WTC11 (cell line): ENCODE data around the gene KLHL29. TPM values are rescaled to one million over a fixed set of nuclear protein-coding genes. Genes with fewer than 3 reads are reported as not detected.

ENCODE experiments used
- ATAC-seq: fragments of 200-7000 bp; cut with Tn5 transposase; 2 replicates; pipeline ENCODE4 v1.10.0; 2021; ENCODE audit warnings: mild to moderate bottlenecking, moderate library complexity
- CTCF ChIA-PET: fragments of 300-600 bp; sonication (Branson Sonifier 250); formaldehyde crosslinking; loops from one replicate; lab custom pipeline; 2021; ENCODE audit warnings: antibody characterized with exemption; lab: Charles Lee
- POLR2A ChIA-PET: fragments of 350-600 bp; sonication (Branson Sonifier 250); formaldehyde crosslinking; loops from one replicate; lab custom pipeline; 2021; ENCODE audit warnings: antibody characterized with exemption; lab: Charles Lee
- DNase-seq: peaks from one replicate; pipeline ENCODE4 v3.0.0; 2021; ENCODE audit warnings: low spot score
- H3K27ac Mint-ChIP-seq: 2 replicates; pipeline ENCODE4 v1.8.0; 2021; ENCODE audit warnings: mixed read lengths
- H3K27me3 Mint-ChIP-seq: 2 replicates; pipeline ENCODE4 v1.8.0; 2021; ENCODE audit warnings: low read depth, mild to moderate bottlenecking, moderate library complexity, mixed read lengths
- H3K36me3 Mint-ChIP-seq: 2 replicates; pipeline ENCODE4 v1.8.0; 2021; ENCODE audit warnings: mixed read lengths
- H3K4me1 Mint-ChIP-seq: 2 replicates; pipeline ENCODE4 v1.8.0; 2022; ENCODE audit warnings: mixed read lengths
- H3K4me3 Mint-ChIP-seq: 2 replicates; pipeline ENCODE4 v1.8.0; 2021; ENCODE audit warnings: mild to moderate bottlenecking, moderate library complexity, mixed read lengths
- H3K9me3 Mint-ChIP-seq: 2 replicates; pipeline ENCODE4 v1.8.0; 2021; ENCODE audit warnings: mixed read lengths
- AR ChIP-seq: fragments of 250-450 bp; sonication (Bioruptor Pico); IDR thresholded peaks from 2 replicates; pipeline ENCODE4 v1.9.0; 2021; ENCODE audit warnings: mild to moderate bottlenecking
- ATF1 ChIP-seq: sonication (generic); formaldehyde crosslinking; IDR thresholded peaks from 2 replicates; pipeline ENCODE4 v1.8.1; 2023; ENCODE audit warnings: mild to moderate bottlenecking, moderate library complexity, missing genetic modification reagents
- CBFB ChIP-seq: sonication (generic); formaldehyde crosslinking; IDR thresholded peaks from 2 replicates; pipeline ENCODE4 v1.8.1; 2022; ENCODE audit warnings: mild to moderate bottlenecking, low read depth, missing genetic modification reagents
- E2F5 ChIP-seq: sonication (generic); formaldehyde crosslinking; IDR thresholded peaks from 2 replicates; pipeline ENCODE4 v1.8.1; 2022; ENCODE audit warnings: mild to moderate bottlenecking, moderate library complexity, missing genetic modification reagents
- ERG ChIP-seq: fragments of 250-450 bp; sonication (Bioruptor Pico); IDR thresholded peaks from 2 replicates; pipeline ENCODE4 v1.8.0; 2021; ENCODE audit warnings: mild to moderate bottlenecking
- ESRRA ChIP-seq: sonication (generic); formaldehyde crosslinking; IDR thresholded peaks from 2 replicates; pipeline ENCODE4 v1.8.1; 2022; ENCODE audit warnings: mild to moderate bottlenecking, missing genetic modification reagents, borderline replicate concordance
- FOXK1 ChIP-seq: sonication (generic); formaldehyde crosslinking; IDR thresholded peaks from 2 replicates; pipeline ENCODE4 v1.8.0; 2022; ENCODE audit warnings: mild to moderate bottlenecking, moderate library complexity, missing genetic modification reagents
- JUN ChIP-seq: sonication (generic); formaldehyde crosslinking; IDR thresholded peaks from 2 replicates; pipeline ENCODE4 v1.8.0; 2023; ENCODE audit warnings: mild to moderate bottlenecking, missing genetic modification reagents
- MYBL2 ChIP-seq: sonication (generic); formaldehyde crosslinking; IDR thresholded peaks from 2 replicates; pipeline ENCODE4 v1.8.1; 2023; ENCODE audit warnings: mild to moderate bottlenecking, moderate library complexity, missing genetic modification reagents
- NFATC4 ChIP-seq: fragments of 250-450 bp; sonication (Bioruptor Pico); IDR thresholded peaks from 2 replicates; pipeline ENCODE4 v1.9.0; 2021; ENCODE audit warnings: mild to moderate bottlenecking
- OVOL2 ChIP-seq: fragments of 250-450 bp; sonication (Bioruptor Pico); IDR thresholded peaks from 2 replicates; pipeline ENCODE4 v1.9.0; 2021; ENCODE audit warnings: mild to moderate bottlenecking, borderline replicate concordance
- SMAD3 ChIP-seq: sonication (generic); formaldehyde crosslinking; IDR thresholded peaks from 2 replicates; pipeline ENCODE4 v1.8.0; 2022; ENCODE audit warnings: missing genetic modification reagents, mild to moderate bottlenecking, borderline replicate concordance
- SOX15 ChIP-seq: fragments of 250-450 bp; sonication (Bioruptor Pico); IDR thresholded peaks from 2 replicates; pipeline ENCODE4 v1.9.0; 2021; ENCODE audit warnings: mild to moderate bottlenecking
- TCF7 ChIP-seq: sonication (generic); formaldehyde crosslinking; IDR thresholded peaks from 2 replicates; pipeline ENCODE4 v1.8.0; 2022; ENCODE audit warnings: mild to moderate bottlenecking, low read depth, missing genetic modification reagents, moderate library complexity
- TP53 ChIP-seq: sonication (generic); formaldehyde crosslinking; IDR thresholded peaks from 2 replicates; pipeline ENCODE4 v1.8.1; 2023; ENCODE audit warnings: mild to moderate bottlenecking, missing genetic modification reagents
- ZNF219 ChIP-seq: sonication (generic); formaldehyde crosslinking; IDR thresholded peaks from 2 replicates; pipeline ENCODE4 v1.8.0; 2023; ENCODE audit warnings: missing genetic modification reagents, mild to moderate bottlenecking, borderline replicate concordance
- total RNA-seq: library from RNA; stranded (reverse); gene quantifications from 3 replicates; pipeline ENCODE4 v1.2.3, GENCODE V29; 2021
- TF ChIP-seq, protein P1 (sequence below): sonication (generic); formaldehyde crosslinking; conservative IDR thresholded peaks from 2 replicates; pipeline ENCODE4 v1.8.1; 2022; ENCODE audit warnings: mild to moderate bottlenecking, missing genetic modification reagents
- TF ChIP-seq, protein P2 (sequence below): sonication (generic); formaldehyde crosslinking; IDR thresholded peaks from 2 replicates; pipeline ENCODE4 v1.8.1; 2022; ENCODE audit warnings: missing genetic modification reagents, borderline replicate concordance
- TF ChIP-seq, protein P3 (sequence below): fragments of 250-450 bp; sonication (Bioruptor Pico); IDR thresholded peaks from 2 replicates; pipeline ENCODE4 v1.9.0; 2021; ENCODE audit warnings: mild to moderate bottlenecking
- TF ChIP-seq, protein P4 (sequence below): sonication (generic); formaldehyde crosslinking; conservative IDR thresholded peaks from 2 replicates; pipeline ENCODE4 v1.8.1; 2023; ENCODE audit warnings: mild to moderate bottlenecking, low read depth, missing genetic modification reagents, moderate library complexity

KLHL29 gene
- total RNA-seq, 1 experiment from 2014 or later, result 7.1 TPM

DNA sequence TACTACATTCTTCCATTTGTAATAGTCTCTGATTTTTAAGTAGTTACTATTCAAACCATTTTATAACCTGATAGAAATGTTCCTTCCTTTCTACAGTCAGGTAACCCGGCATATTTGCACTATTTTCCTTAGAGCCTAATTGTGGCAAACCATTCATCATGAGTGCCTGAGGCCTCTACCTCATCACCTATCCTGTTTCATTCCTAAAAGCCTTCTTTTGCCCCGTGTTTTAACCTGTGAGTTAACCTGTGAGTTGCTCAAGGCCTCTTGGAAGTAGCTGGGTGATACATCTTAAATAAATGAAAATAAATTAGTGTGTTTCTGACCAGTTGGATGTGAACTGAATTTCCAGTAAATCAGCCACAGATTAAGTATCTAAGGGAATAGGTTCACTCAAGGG is 6.5 kb upstream of the KLHL29 start:
- TF ChIP-seq NFATC4 (CRISPR knock-in tag), result no peak
- TF ChIP-seq OVOL2 (CRISPR knock-in tag), result no peak
- no peak for TF ChIP-seq SMAD3 (CRISPR knock-in tag)
- no peak for TF ChIP-seq MYBL2
- no peak for TF ChIP-seq TP53 (CRISPR knock-in tag)
- TF ChIP-seq AR, result no peak
- TF ChIP-seq SOX15, result no peak
- TF ChIP-seq, protein P1, sequence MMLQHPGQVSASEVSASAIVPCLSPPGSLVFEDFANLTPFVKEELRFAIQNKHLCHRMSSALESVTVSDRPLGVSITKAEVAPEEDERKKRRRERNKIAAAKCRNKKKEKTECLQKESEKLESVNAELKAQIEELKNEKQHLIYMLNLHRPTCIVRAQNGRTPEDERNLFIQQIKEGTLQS (CRISPR knock-in tag), result no peak
- no peak for TF ChIP-seq ESRRA
- TF ChIP-seq ZNF219 (CRISPR knock-in tag), result no peak
- TF ChIP-seq, protein P2, sequence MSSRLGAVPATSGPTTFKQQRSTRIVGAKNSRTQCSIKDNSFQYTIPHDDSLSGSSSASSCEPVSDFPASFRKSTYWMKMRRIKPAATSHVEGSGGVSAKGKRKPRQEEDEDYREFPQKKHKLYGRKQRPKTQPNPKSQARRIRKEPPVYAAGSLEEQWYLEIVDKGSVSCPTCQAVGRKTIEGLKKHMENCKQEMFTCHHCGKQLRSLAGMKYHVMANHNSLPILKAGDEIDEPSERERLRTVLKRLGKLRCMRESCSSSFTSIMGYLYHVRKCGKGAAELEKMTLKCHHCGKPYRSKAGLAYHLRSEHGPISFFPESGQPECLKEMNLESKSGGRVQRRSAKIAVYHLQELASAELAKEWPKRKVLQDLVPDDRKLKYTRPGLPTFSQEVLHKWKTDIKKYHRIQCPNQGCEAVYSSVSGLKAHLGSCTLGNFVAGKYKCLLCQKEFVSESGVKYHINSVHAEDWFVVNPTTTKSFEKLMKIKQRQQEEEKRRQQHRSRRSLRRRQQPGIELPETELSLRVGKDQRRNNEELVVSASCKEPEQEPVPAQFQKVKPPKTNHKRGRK (CRISPR knock-in tag), result no peak
- Mint-ChIP-seq H3K4me3 (no peak overlapping the region), H3K36me3 (no peaks in the 10 kb centered on the region), H3K27ac (no peak overlapping the region), H3K9me3 (peaks cover 8% of the 10 kb centered on the region), H3K27me3 (peaks cover 38% of the 10 kb centered on the region), H3K4me1 (peaks cover 19% of the 10 kb centered on the region)
- DNase-seq (no peak), ATAC-seq (no peak)
- ChIA-PET POLR2A (no interaction called here), CTCF (no interaction called here)

GRCh38 chr2:23379220-23379695 is 5.7 kb upstream of the KLHL29 start:
- Mint-ChIP-seq H3K4me1 (peaks cover 22% of the 10 kb centered on the region), H3K4me3 (no peak overlapping the region), H3K9me3 (peaks cover 8% of the 10 kb centered on the region), H3K27ac (no peak overlapping the region), H3K27me3 (peaks cover 44% of the 10 kb centered on the region), H3K36me3 (no peaks in the 10 kb centered on the region)
- CTCF ChIA-PET, result no interaction called here
- DNase-seq, result no peak
- ATAC-seq, result no peak
- POLR2A ChIA-PET, result no interaction called here
- TF ChIP-seq CBFB (CRISPR knock-in tag) (no peak), ERG (no peak), ATF1 (no peak), TCF7 (no peak), NFATC4 (CRISPR knock-in tag) (no peak), FOXK1 (CRISPR knock-in tag) (no peak), SMAD3 (CRISPR knock-in tag) (no peak), ZNF219 (CRISPR knock-in tag) (no peak), E2F5 (CRISPR knock-in tag) (no peak), JUN (CRISPR knock-in tag) (no peak)
- TF ChIP-seq, protein P3, sequence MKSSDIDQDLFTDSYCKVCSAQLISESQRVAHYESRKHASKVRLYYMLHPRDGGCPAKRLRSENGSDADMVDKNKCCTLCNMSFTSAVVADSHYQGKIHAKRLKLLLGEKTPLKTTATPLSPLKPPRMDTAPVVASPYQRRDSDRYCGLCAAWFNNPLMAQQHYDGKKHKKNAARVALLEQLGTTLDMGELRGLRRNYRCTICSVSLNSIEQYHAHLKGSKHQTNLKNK, result no peak
- TF ChIP-seq, protein P4, sequence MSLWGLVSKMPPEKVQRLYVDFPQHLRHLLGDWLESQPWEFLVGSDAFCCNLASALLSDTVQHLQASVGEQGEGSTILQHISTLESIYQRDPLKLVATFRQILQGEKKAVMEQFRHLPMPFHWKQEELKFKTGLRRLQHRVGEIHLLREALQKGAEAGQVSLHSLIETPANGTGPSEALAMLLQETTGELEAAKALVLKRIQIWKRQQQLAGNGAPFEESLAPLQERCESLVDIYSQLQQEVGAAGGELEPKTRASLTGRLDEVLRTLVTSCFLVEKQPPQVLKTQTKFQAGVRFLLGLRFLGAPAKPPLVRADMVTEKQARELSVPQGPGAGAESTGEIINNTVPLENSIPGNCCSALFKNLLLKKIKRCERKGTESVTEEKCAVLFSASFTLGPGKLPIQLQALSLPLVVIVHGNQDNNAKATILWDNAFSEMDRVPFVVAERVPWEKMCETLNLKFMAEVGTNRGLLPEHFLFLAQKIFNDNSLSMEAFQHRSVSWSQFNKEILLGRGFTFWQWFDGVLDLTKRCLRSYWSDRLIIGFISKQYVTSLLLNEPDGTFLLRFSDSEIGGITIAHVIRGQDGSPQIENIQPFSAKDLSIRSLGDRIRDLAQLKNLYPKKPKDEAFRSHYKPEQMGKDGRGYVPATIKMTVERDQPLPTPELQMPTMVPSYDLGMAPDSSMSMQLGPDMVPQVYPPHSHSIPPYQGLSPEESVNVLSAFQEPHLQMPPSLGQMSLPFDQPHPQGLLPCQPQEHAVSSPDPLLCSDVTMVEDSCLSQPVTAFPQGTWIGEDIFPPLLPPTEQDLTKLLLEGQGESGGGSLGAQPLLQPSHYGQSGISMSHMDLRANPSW (CRISPR knock-in tag), result no peak
